ENCODE measurements around the gene ADAMTS2. TPM values are rescaled to one million over a fixed set of nuclear protein-coding genes. Genes with fewer than 3 reads are reported as not detected.
A peak's percentile ranks its signal among the peaks of the same experiment; 100 is the strongest.

ADAMTS2 gene
- total and polyA plus RNA-seq, 11 donors: 1.1 to 23.0 (median 5.5) TPM

GRCh38 chr5:179357031-179357430, 11.8 kb upstream of the ADAMTS2 start:
- TF ChIP-seq CTCF (IDR thresholded peaks at IDR 0.05) (no peak), POLR2A (IDR thresholded peaks at IDR 0.05) (no peak)
- ATAC-seq (peak in 1 of 4 donors; percentile 45), DNase-seq (no peak)
- Histone ChIP-seq H3K27ac (peak overlapping the region in 1 of 12 donors; percentile 14), H3K9me3 (peaks cover 0 to 7% (median 0%) of the 10 kb centered on the region in 12 donors), H3K27me3 (no peaks in the 10 kb centered on the region), H3K4me3 (no peak overlapping the region), H3K4me1 (peaks cover 0 to 36% (median 0%) of the 10 kb centered on the region in 12 donors), H3K36me3 (no peaks in the 10 kb centered on the region)
- WGBS, 4 donors: 37 to 49% (median 40%) methylated on average over 7 of the region's 7 CpGs
- intact Hi-C loops (cut with DNase I): loop anchor here in 1 of 10 donors (10.0 kb wide), 1 partner anchor 192 kb away; no protein-coding TSS in a partner anchor

- Histone ChIP-seq H3K27me3 (no peaks in the 10 kb centered on the region), H3K36me3 (no peaks in the 10 kb centered on the region), H3K27ac (peak overlapping the region in 4 of 12 donors; percentile 24 to 45 (median 34)), H3K4me1 (peaks cover 0 to 36% (median 0%) of the 10 kb centered on the region in 12 donors), H3K4me3 (no peak overlapping the region), H3K9me3 (peaks cover 0 to 7% (median 0%) of the 10 kb centered on the region in 12 donors)
- ATAC-seq (peak in 2 of 4 donors; percentile 53 to 84), DNase-seq (peak in 1 of 5 donors; percentile 16)
- no peak for TF ChIP-seq CTCF (IDR thresholded peaks at IDR 0.05)
- no peak for TF ChIP-seq POLR2A (IDR thresholded peaks at IDR 0.05)
- WGBS, 4 donors: 84 to 85% (median 85%) methylated on average over 11 of the region's 11 CpGs
- intact Hi-C loops (cut with DNase I): loop anchor here in 1 of 10 donors (10.0 kb wide), 1 partner anchor 191 kb away; no protein-coding TSS in a partner anchor
These were observed 11.0 kb upstream of the ADAMTS2 start for GRCh38 chr5:179355976-179356974.

- Histone ChIP-seq H3K4me1 (peaks cover 0 to 36% (median 0%) of the 10 kb centered on the region in 12 donors), H3K4me3 (no peak overlapping the region), H3K27ac (no peak overlapping the region), H3K27me3 (no peaks in the 10 kb centered on the region), H3K36me3 (no peaks in the 10 kb centered on the region), H3K9me3 (peaks cover 0 to 7% (median 0%) of the 10 kb centered on the region in 12 donors)
- TF ChIP-seq POLR2A (IDR thresholded peaks at IDR 0.05) (no peak), CTCF (IDR thresholded peaks at IDR 0.05) (no peak)
- DNase-seq (peak in 1 of 5 donors; percentile 42), ATAC-seq (no peak)
- 81 to 84% (median 82%) methylated on average over 20 to 23 of the region's 23 CpGs for WGBS, 4 donors
- intact Hi-C loops (cut with DNase I): loop anchor here in 1 of 10 donors (10.0 kb wide), 1 partner anchor 190 kb away; no protein-coding TSS in a partner anchor
These were observed 9.1 kb upstream of the ADAMTS2 start for GRCh38 chr5:179354305-179354882.
